Prostate gland (tissue), 2 donors: ENCODE results near the gene PCDHGB5. TPM values are rescaled to one million over a fixed set of nuclear protein-coding genes. Genes with fewer than 3 reads are reported as not detected.
"Not testable (repeated sequence)": the region's sequence is repeated elsewhere in the genome, so short reads cannot be mapped to it uniquely, and the experiment has no call there.

Experiments used
- DNase-seq: peaks from one replicate; pipeline ENCODE4 v3.0.0-alpha.2; 2019; ENCODE audit warnings: low spot score
- H3K27ac ChIP-seq, 2 donors: fragments of 200-600 bp; sonication (generic); 2 replicates each; pipeline ENCODE4 v1.5.1; 2017 to 2019
- H3K27me3 ChIP-seq: fragments of 200-600 bp; sonication (generic); replicated peaks from 2 replicates; pipeline ENCODE4 v1.5.1; 2019; ENCODE audit not compliant: insufficient read depth
- H3K36me3 ChIP-seq, 2 donors: fragments of 200-600 bp; sonication (generic); 1 replicate in 1 of 2; 2 replicates in 1 of 2; pipeline versions ENCODE4 v1.5.1 to v1.8.1; 2017 to 2019
- H3K4me1 ChIP-seq: fragments of 200-600 bp; sonication (generic); replicated peaks from 2 replicates; pipeline ENCODE4 v1.5.1; 2019
- H3K4me3 ChIP-seq, 2 donors: fragments of 200-600 bp; sonication (generic); 2 replicates each; pipeline ENCODE4 v1.5.1; 2017 to 2019
- H3K9me3 ChIP-seq: fragments of 200-600 bp; sonication (generic); 2 replicates; pipeline ENCODE4 v1.5.1; 2017
- CTCF ChIP-seq, 4 experiments: fragments of 200-600 bp in 2 of 4; fragments of 450-650 bp in 2 of 4; sonication (generic) in 2 of 4; IDR thresholded peaks; 1 replicate in 3 of 4; 2 replicates in 1 of 4; pipeline ENCODE4 v1.5.1; 2016 to 2019; ENCODE audit warnings: antibody characterized with exemption in 4 of 4, mild to moderate bottlenecking in 2 of 4, moderate library complexity in 2 of 4
- POLR2A ChIP-seq: fragments of 450-650 bp; IDR thresholded peaks from one replicate; pipeline ENCODE4 v1.6.1; 2016; ENCODE audit warnings: antibody characterized with exemption, mild to moderate bottlenecking
- POLR2AphosphoS5 ChIP-seq: sonication (generic); formaldehyde crosslinking; IDR thresholded peaks from one replicate; pipeline ENCODE4 v1.6.1; 2017; ENCODE audit warnings: antibody characterized with exemption
- WGBS: methylation state at CpG from one replicate; pipeline ENCODE4 v1.1.5; 2018; 5-methylcytosine and 5-hydroxymethylcytosine counted together
- intact Hi-C: fragments of 100-400 bp; cut with DNase I; formaldehyde crosslinking; loops from one replicate; pipeline ENCODE4 v1.14.2; 2022
- total RNA-seq, 2 donors: library from RNA; depleted of rRNA; stranded (reverse); fragments of >200 nt; gene quantifications; one replicate each; pipeline ENCODE4 v1.1.0, GENCODE V29; 2016

PCDHGB5 gene
- total RNA-seq, 2 donors from 2014 or later = 7.9 to 24.5 TPM

GRCh38 chr5:141422742-141423291 lies 25.1 kb downstream of the PCDHGB5 start:
- intact Hi-C loops = no loop called here
- Histone ChIP-seq H3K27ac (no peak overlapping the region), H3K4me1 (no peaks in the 10 kb centered on the region), H3K9me3 (peaks cover 5% of the 10 kb centered on the region), H3K4me3 (no peak overlapping the region), H3K36me3 (no peaks in the 10 kb centered on the region), H3K27me3 (no peaks in the 10 kb centered on the region)
- no peak for TF ChIP-seq POLR2A
- no peak for TF ChIP-seq CTCF (IDR thresholded peaks at IDR 0.05)
- TF ChIP-seq POLR2AphosphoS5 = no peak
- no peak for DNase-seq
- WGBS = 21% methylated on average over 42 of the region's 42 CpGs

GRCh38 chr5:141427783-141428426 lies 30.2 kb downstream of the PCDHGB5 start:
- no peak for DNase-seq
- intact Hi-C loops = no loop called here
- TF ChIP-seq POLR2AphosphoS5 (no peak), POLR2A (no peak), CTCF (IDR thresholded peaks at IDR 0.05) (no peak)
- H3K4me1 ChIP-seq = no peaks in the 10 kb centered on the region
- no peak overlapping the region for H3K4me3 ChIP-seq
- H3K9me3 ChIP-seq = peaks cover 9% of the 10 kb centered on the region
- WGBS = 34% methylated on average over 34 of the region's 53 CpGs
- no peak overlapping the region for H3K27ac ChIP-seq
- no peaks in the 10 kb centered on the region for H3K36me3 ChIP-seq
- H3K27me3 ChIP-seq = no peaks in the 10 kb centered on the region

- no peaks in the 10 kb centered on the region for H3K4me1 ChIP-seq
Measured at GRCh38 chr5:141430332-141431113, 32.8 kb downstream of the PCDHGB5 start, which contains the start of gene PCDHGA12. PCDHGA12 (plus strand) TSS chr5:141430507; CDS start chr5:141430760, 253 bp downstream.

GRCh38 chr5:141431286-141431685 lies 33.5 kb downstream of the PCDHGB5 start:
- no peak for DNase-seq
- no peak for TF ChIP-seq POLR2A
- no peak for TF ChIP-seq CTCF (IDR thresholded peaks at IDR 0.05)
- TF ChIP-seq POLR2AphosphoS5 = no peak
- no peaks in the 10 kb centered on the region for H3K27me3 ChIP-seq
- peaks cover 9% of the 10 kb centered on the region for H3K9me3 ChIP-seq
- no peak overlapping the region for H3K27ac ChIP-seq
- H3K36me3 ChIP-seq = no peaks in the 10 kb centered on the region
- H3K4me3 ChIP-seq = no peak overlapping the region
- H3K4me1 ChIP-seq = no peaks in the 10 kb centered on the region
- 19% methylated on average over 32 of the region's 37 CpGs for WGBS
- intact Hi-C loops = no loop called here

More at GRCh38 chr5:141430332-141431113, 32.8 kb downstream of the PCDHGB5 start, which contains the start of gene PCDHGA12:
- peak in 2 of 4 experiments; percentile 27 to 41 for TF ChIP-seq CTCF (IDR thresholded peaks at IDR 0.05)
- no peak for TF ChIP-seq POLR2A
- TF ChIP-seq POLR2AphosphoS5 = peak; percentile 6
- Histone ChIP-seq H3K27me3 (no peaks in the 10 kb centered on the region), H3K4me3 (no peak within 1 kb of the TSS), H3K36me3 (no peaks in the 10 kb centered on the region), H3K27ac (no peak within 1 kb of the TSS), H3K9me3 (peaks cover 9% of the 10 kb centered on the region)
- WGBS = 14% methylated on average over 33 of the region's 33 CpGs
- DNase-seq = no peak
- intact Hi-C loops = no loop called here

GRCh38 chr5:141432308-141432707 lies 34.6 kb downstream of the PCDHGB5 start:
- intact Hi-C loops, H3K36me3 ChIP-seq, H3K4me1 ChIP-seq, DNase-seq, H3K4me3 ChIP-seq, H3K27me3 ChIP-seq, H3K9me3 ChIP-seq, H3K27ac ChIP-seq: not testable (repeated sequence)
- 24% methylated on average over 26 of the region's 38 CpGs for WGBS

GRCh38 chr5:141432726-141433125 lies 35.0 kb downstream of the PCDHGB5 start:
- DNase-seq, H3K27me3 ChIP-seq, H3K27ac ChIP-seq, H3K9me3 ChIP-seq, H3K4me3 ChIP-seq, H3K4me1 ChIP-seq, intact Hi-C loops, H3K36me3 ChIP-seq: not testable (repeated sequence)
- 23% methylated on average over 25 of the region's 29 CpGs for WGBS
